Measurements from ENCODE around the gene CDYL.

GRCh38 chr6:4961322-4962168, 185.3 kb downstream of the CDYL start:
- TF ChIP-seq POLR2A (IDR thresholded peaks at IDR 0.05) = no peak
- TF ChIP-seq CTCF (IDR thresholded peaks at IDR 0.05) = no peak
- no peak for TF ChIP-seq EP300 (IDR thresholded peaks at IDR 0.05)

Data from ovary (tissue), 3 donors.